Smooth muscle cell (in vitro differentiated cells): Measurements from ENCODE around the gene AHCYL2. TPM values are rescaled to one million over a fixed set of nuclear protein-coding genes. Genes with fewer than 3 reads are reported as not detected.
A peak's percentile ranks its signal among the peaks of the same experiment; 100 is the strongest.

ENCODE experiments used
- DNase-seq: peaks from one replicate; lab custom pipeline; 2025; ENCODE audit not compliant: unreplicated experiment; lab: John Stamatoyannopoulos, UW
- H2AFZ ChIP-seq: fragments of 200-600 bp; sonication (generic); 2 replicates; pipeline ENCODE4 v1.6.0; 2016; ENCODE audit warnings: antibody characterized with exemption, low read depth, mild to moderate bottlenecking
- H3F3A ChIP-seq: fragments of 200-600 bp; sonication (generic); 2 replicates; pipeline ENCODE4 v1.6.0; 2017; ENCODE audit warnings: antibody characterized with exemption, low read depth
- H3K27ac ChIP-seq: fragments of 200-600 bp; sonication (generic); 2 replicates; pipeline ENCODE4 v1.5.1; 2016; ENCODE audit warnings: low read depth, mild to moderate bottlenecking
- H3K27me3 ChIP-seq: fragments of 200-600 bp; sonication (generic); 2 replicates; pipeline ENCODE4 v1.6.1; 2016; ENCODE audit warnings: low read depth, mild to moderate bottlenecking
- H3K36me3 ChIP-seq: fragments of 200-600 bp; sonication (generic); 2 replicates; pipeline ENCODE4 v1.5.1; 2016; ENCODE audit warnings: low read depth
- H3K4me1 ChIP-seq: fragments of 200-600 bp; sonication (generic); 2 replicates; pipeline ENCODE4 v1.5.1; 2016; ENCODE audit warnings: low read depth
- H3K4me2 ChIP-seq: fragments of 200-600 bp; sonication (generic); 2 replicates; pipeline ENCODE4 v1.6.0; 2016; ENCODE audit warnings: mild to moderate bottlenecking
- H3K4me3 ChIP-seq: fragments of 200-600 bp; sonication (generic); 2 replicates; pipeline ENCODE4 v1.5.1; 2016; ENCODE audit warnings: mild to moderate bottlenecking
- H3K79me2 ChIP-seq: fragments of 200-600 bp; sonication (generic); 2 replicates; pipeline ENCODE4 v1.6.0; 2016; ENCODE audit warnings: low read depth, mild to moderate bottlenecking
- H3K9ac ChIP-seq: fragments of 200-600 bp; sonication (generic); 2 replicates; pipeline ENCODE4 v1.6.0; 2016; ENCODE audit warnings: low read depth
- H3K9me3 ChIP-seq: fragments of 200-600 bp; sonication (generic); replicated peaks from 2 replicates; pipeline ENCODE4 v1.5.1; 2016; ENCODE audit warnings: low read depth
- H4K20me1 ChIP-seq: fragments of 200-600 bp; sonication (generic); 2 replicates; pipeline ENCODE4 v1.6.0; 2016; ENCODE audit warnings: low read depth
- WGBS: methylation state at CpG from one replicate; pipeline ENCODE4 v1.1.7; 2016; ENCODE audit warnings: low lambda C conversion rate; 5-methylcytosine and 5-hydroxymethylcytosine counted together
- polyA plus RNA-seq: library from polyadenylated mRNA; unstranded; fragments of >200 nt; fragmentation: Nextera tagmentation; extraction: Ambion mirVana; gene quantifications from 2 replicates; pipeline ENCODE4 v1.2.1, GENCODE V29; 2016
- total RNA-seq: library from RNA; depleted of rRNA; stranded (reverse); fragments of >200 nt; gene quantifications from 2 replicates; pipeline ENCODE4 v1.2.3, GENCODE V29; 2014
- TF ChIP-seq, protein P1 (sequence below): fragments of 200-600 bp; sonication (generic); IDR thresholded peaks from 2 replicates; pipeline ENCODE4 v1.5.1; 2017; ENCODE audit warnings: borderline replicate concordance, mild to moderate bottlenecking, antibody characterized with exemption; ENCODE audit not compliant: insufficient read depth, poor library complexity, severe bottlenecking

The AHCYL2 gene
- total and polyA plus RNA-seq, 2 experiments from 2014 or later = 6.3 to 7.3 TPM

DNA sequence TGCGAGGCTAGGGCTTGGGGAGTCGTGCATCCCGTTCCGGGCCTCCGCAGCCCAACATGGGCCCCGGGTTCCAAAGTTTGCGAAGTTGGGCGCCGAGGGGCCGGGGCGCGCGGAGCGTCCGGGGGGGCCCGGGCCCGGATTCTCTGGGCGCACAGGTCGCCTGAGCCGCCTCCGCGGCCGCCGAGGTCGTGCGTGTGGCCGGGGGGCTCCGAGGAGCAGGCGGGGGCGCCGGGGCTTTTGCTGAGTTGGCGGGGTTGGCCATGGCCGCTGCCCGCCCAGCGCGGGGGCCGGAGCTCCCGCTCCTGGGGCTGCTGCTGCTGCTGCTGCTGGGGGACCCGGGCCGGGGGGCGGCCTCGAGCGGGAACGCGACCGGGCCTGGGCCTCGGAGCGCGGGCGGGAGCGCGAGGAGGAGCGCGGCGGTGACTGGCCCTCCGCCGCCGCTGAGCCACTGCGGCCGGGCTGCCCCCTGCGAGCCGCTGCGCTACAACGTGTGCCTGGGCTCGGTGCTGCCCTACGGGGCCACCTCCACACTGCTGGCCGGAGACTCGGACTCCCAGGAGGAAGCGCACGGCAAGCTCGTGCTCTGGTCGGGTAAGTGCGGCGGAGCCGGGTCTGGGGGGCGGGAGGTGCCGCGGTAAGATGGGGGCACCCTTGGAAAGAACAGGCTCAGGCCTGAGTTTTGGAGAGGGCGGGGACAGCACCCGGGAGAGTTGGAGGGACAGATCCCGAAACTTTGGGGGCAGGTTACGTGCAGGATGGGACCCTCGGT is 35.8 kb upstream of the AHCYL2 start:
- under 1% methylated on average over 31 of the region's 83 CpGs for WGBS
- Histone ChIP-seq H4K20me1 (peaks cover 43% of the 10 kb centered on the region), H3K4me3 (peak overlapping the region; percentile 98), H3K9me3 (no peaks in the 10 kb centered on the region), H3K9ac (peak overlapping the region; percentile 83), H3K4me1 (peaks cover 21% of the 10 kb centered on the region), H3K27ac (no peak overlapping the region), H3K27me3 (no peaks in the 10 kb centered on the region), H2AFZ (peak overlapping the region; percentile 98), H3K4me2 (peak overlapping the region; percentile 93), H3K79me2 (peaks cover 49% of the 10 kb centered on the region), H3K36me3 (no peaks in the 10 kb centered on the region), H3F3A (peaks cover 6% of the 10 kb centered on the region)
- no peak for DNase-seq
- TF ChIP-seq, protein P1, sequence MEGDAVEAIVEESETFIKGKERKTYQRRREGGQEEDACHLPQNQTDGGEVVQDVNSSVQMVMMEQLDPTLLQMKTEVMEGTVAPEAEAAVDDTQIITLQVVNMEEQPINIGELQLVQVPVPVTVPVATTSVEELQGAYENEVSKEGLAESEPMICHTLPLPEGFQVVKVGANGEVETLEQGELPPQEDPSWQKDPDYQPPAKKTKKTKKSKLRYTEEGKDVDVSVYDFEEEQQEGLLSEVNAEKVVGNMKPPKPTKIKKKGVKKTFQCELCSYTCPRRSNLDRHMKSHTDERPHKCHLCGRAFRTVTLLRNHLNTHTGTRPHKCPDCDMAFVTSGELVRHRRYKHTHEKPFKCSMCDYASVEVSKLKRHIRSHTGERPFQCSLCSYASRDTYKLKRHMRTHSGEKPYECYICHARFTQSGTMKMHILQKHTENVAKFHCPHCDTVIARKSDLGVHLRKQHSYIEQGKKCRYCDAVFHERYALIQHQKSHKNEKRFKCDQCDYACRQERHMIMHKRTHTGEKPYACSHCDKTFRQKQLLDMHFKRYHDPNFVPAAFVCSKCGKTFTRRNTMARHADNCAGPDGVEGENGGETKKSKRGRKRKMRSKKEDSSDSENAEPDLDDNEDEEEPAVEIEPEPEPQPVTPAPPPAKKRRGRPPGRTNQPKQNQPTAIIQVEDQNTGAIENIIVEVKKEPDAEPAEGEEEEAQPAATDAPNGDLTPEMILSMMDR = no peak

GRCh38 chr7:129189661-129190310 is 35.0 kb upstream of the AHCYL2 start:
- WGBS = 29% methylated on average over 13 of the region's 13 CpGs
- H3K27ac ChIP-seq = no peak overlapping the region
- TF ChIP-seq, protein P1 = no peak
- peaks cover 56% of the 10 kb centered on the region for H3K79me2 ChIP-seq
- H3K9ac ChIP-seq = peak overlapping the region; percentile 83
- H4K20me1 ChIP-seq = peaks cover 50% of the 10 kb centered on the region
- H3K36me3 ChIP-seq = no peaks in the 10 kb centered on the region
- H3K4me3 ChIP-seq = peak overlapping the region; percentile 98
- peaks cover 21% of the 10 kb centered on the region for H3K4me1 ChIP-seq
- no peaks in the 10 kb centered on the region for H3K27me3 ChIP-seq
- peaks cover 6% of the 10 kb centered on the region for H3F3A ChIP-seq
- H3K4me2 ChIP-seq = peak overlapping the region; percentile 93
- no peaks in the 10 kb centered on the region for H3K9me3 ChIP-seq
- H2AFZ ChIP-seq = peak overlapping the region; percentile 90
- DNase-seq = no peak

DNA sequence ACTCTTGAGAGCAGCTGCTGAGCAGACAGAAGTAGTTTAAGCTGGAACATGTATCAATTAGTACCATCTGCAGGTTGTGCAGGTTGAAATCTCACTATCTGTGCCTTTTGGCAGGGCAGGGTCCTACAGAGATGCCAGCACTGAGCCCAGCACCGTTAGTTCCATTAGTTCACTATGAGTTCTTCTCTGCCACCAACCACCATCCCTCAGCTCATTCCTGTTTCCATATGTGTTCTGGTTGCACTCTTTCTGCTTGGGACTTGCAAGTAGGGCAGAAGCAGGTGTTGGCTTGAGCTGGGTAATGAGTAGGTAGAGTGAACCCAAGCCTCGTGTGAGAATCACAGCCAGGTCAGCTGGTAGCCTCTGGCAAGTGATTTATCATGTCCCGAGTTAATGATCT is 33.6 kb upstream of the AHCYL2 start:
- Histone ChIP-seq H3K9me3 (no peaks in the 10 kb centered on the region), H3K9ac (no peak overlapping the region), H3K4me1 (peaks cover 21% of the 10 kb centered on the region), H2AFZ (no peak overlapping the region), H3F3A (peaks cover 6% of the 10 kb centered on the region), H4K20me1 (peaks cover 63% of the 10 kb centered on the region), H3K27me3 (no peaks in the 10 kb centered on the region), H3K79me2 (peaks cover 65% of the 10 kb centered on the region), H3K36me3 (no peaks in the 10 kb centered on the region), H3K4me3 (no peak overlapping the region), H3K4me2 (peak overlapping the region; percentile 93), H3K27ac (no peak overlapping the region)
- TF ChIP-seq, protein P1 = no peak
- DNase-seq = no peak
- WGBS = 86% methylated on average over 3 of the region's 3 CpGs
